GM18526 (cell line): ENCODE data around the gene INCENP.

Source experiments
- POLR2A ChIP-seq: IDR thresholded peaks from 3 replicates; pipeline ENCODE4 v1.6.1; 2011; ENCODE audit not compliant: insufficient read length; ENCODE audit errors: extremely low read depth

Gene INCENP

GRCh38 chr11:62123669-62124185, at the start of gene INCENP:
Gene INCENP (plus strand): TSS chr11:62124011. CDS start chr11:62128162, 4,151 bp downstream.
- TF ChIP-seq POLR2A, result peak; percentile 46

GRCh38 chr11:62075438-62075837, 48.4 kb upstream of the INCENP start:
- no peak for TF ChIP-seq POLR2A

GRCh38 chr11:62077132-62077531, 46.7 kb upstream of the INCENP start:
- no peak for TF ChIP-seq POLR2A

- no peak for TF ChIP-seq POLR2A
Measured at GRCh38 chr11:62081378-62082291, 42.2 kb upstream of the INCENP start.

- no peak for TF ChIP-seq POLR2A
Measured at GRCh38 chr11:62082292-62082657, 41.5 kb upstream of the INCENP start.

- TF ChIP-seq POLR2A, result no peak
Measured at GRCh38 chr11:62087694-62088093, 36.1 kb upstream of the INCENP start.

GRCh38 chr11:62088331-62088933, 35.4 kb upstream of the INCENP start:
- no peak for TF ChIP-seq POLR2A

- no peak for TF ChIP-seq POLR2A
Measured at GRCh38 chr11:62103141-62103540, 20.7 kb upstream of the INCENP start.

- no peak for TF ChIP-seq POLR2A
Measured at GRCh38 chr11:62103986-62104385, 19.8 kb upstream of the INCENP start.

GRCh38 chr11:62104816-62105653, 18.8 kb upstream of the INCENP start:
- no peak for TF ChIP-seq POLR2A

- no peak for TF ChIP-seq POLR2A
Measured at GRCh38 chr11:62105667-62106191, 18.1 kb upstream of the INCENP start.

GRCh38 chr11:62108017-62108750, 15.6 kb upstream of the INCENP start:
- no peak for TF ChIP-seq POLR2A

GRCh38 chr11:62108971-62109404, 14.8 kb upstream of the INCENP start:
- TF ChIP-seq POLR2A, result no peak

GRCh38 chr11:62115085-62115694, 8.6 kb upstream of the INCENP start:
- no peak for TF ChIP-seq POLR2A
